NB4 (cell line): ENCODE results near the gene PHC1.

Experiments used
- CTCF ChIP-seq: IDR thresholded peaks from one replicate; pipeline ENCODE4 v1.5.1; 2012; ENCODE audit warnings: low read depth, low read length
- POLR2A ChIP-seq: IDR thresholded peaks from 2 replicates; pipeline ENCODE4 v1.6.1; 2011; ENCODE audit warnings: mild to moderate bottlenecking; ENCODE audit not compliant: insufficient read length; ENCODE audit errors: extremely low read depth

- no peak for TF ChIP-seq CTCF
- no peak for TF ChIP-seq POLR2A
Measured at GRCh38 chr12:8950702-8951478, 36.6 kb downstream of the PHC1 start.
